ENCODE data around the gene PRH1.

PRH1 gene

GRCh38 chr12:10889226-10889625 is 5.2 kb upstream of the PRH1 start:
- Histone ChIP-seq H3K4me3 (ENCODE audit: low read length) (no peak overlapping the region), H3K36me3 (ENCODE audit: insufficient read depth, low read depth, low read length) (no peaks in the 10 kb centered on the region), H3K4me1 (ENCODE audit: insufficient read depth, low read length) (no peaks in the 10 kb centered on the region), H3K9ac (ENCODE audit: low read depth, low read length) (no peak overlapping the region), H3K27me3 (ENCODE audit: insufficient read depth, low read length) (no peaks in the 10 kb centered on the region), H3K27ac (ENCODE audit: low read length) (no peak overlapping the region), H3K9me3 (ENCODE audit: insufficient read depth, low read depth, low read length) (no peaks in the 10 kb centered on the region)

- Histone ChIP-seq H3K4me1 (ENCODE audit: insufficient read depth, low read length) (no peaks in the 10 kb centered on the region), H3K4me3 (ENCODE audit: low read length) (no peak overlapping the region), H3K9me3 (ENCODE audit: insufficient read depth, low read depth, low read length) (no peaks in the 10 kb centered on the region), H3K27ac (ENCODE audit: low read length) (no peak overlapping the region), H3K27me3 (ENCODE audit: insufficient read depth, low read length) (no peaks in the 10 kb centered on the region), H3K36me3 (ENCODE audit: insufficient read depth, low read depth, low read length) (no peaks in the 10 kb centered on the region), H3K9ac (ENCODE audit: low read depth, low read length) (no peak overlapping the region)
Measured at GRCh38 chr12:10873378-10873777, 10.7 kb downstream of the PRH1 start.

GRCh38 chr12:10867381-10867780 is 16.7 kb downstream of the PRH1 start:
- Histone ChIP-seq H3K4me3 (ENCODE audit: low read length) (no peak overlapping the region), H3K27me3 (ENCODE audit: insufficient read depth, low read length) (no peaks in the 10 kb centered on the region), H3K36me3 (ENCODE audit: insufficient read depth, low read depth, low read length) (no peaks in the 10 kb centered on the region), H3K4me1 (ENCODE audit: insufficient read depth, low read length) (no peaks in the 10 kb centered on the region), H3K27ac (ENCODE audit: low read length) (no peak overlapping the region), H3K9ac (ENCODE audit: low read depth, low read length) (no peak overlapping the region), H3K9me3 (ENCODE audit: insufficient read depth, low read depth, low read length) (no peaks in the 10 kb centered on the region)

GRCh38 chr12:10863512-10864218 is 20.4 kb downstream of the PRH1 start:
- H3K4me3 ChIP-seq (ENCODE audit: low read length): no peak overlapping the region
- no peaks in the 10 kb centered on the region for H3K4me1 ChIP-seq (ENCODE audit: insufficient read depth, low read length)
- no peaks in the 10 kb centered on the region for H3K27me3 ChIP-seq (ENCODE audit: insufficient read depth, low read length)
- no peak overlapping the region for H3K27ac ChIP-seq (ENCODE audit: low read length)
- no peaks in the 10 kb centered on the region; the same call in 1 of the 2 replicates for H3K9me3 ChIP-seq (ENCODE audit: insufficient read depth, low read depth, low read length)
- H3K36me3 ChIP-seq (ENCODE audit: insufficient read depth, low read depth, low read length): no peaks in the 10 kb centered on the region; the same call in 1 of the 2 replicates
- H3K9ac ChIP-seq (ENCODE audit: low read depth, low read length): no peak overlapping the region

GRCh38 chr12:10861366-10861765 is 22.7 kb downstream of the PRH1 start:
- H3K4me1 ChIP-seq (ENCODE audit: insufficient read depth, low read length): no peaks in the 10 kb centered on the region
- no peak overlapping the region for H3K9ac ChIP-seq (ENCODE audit: low read depth, low read length)
- H3K9me3 ChIP-seq (ENCODE audit: insufficient read depth, low read depth, low read length): peaks cover 20% of the 10 kb centered on the region; the same call in 1 of the 2 replicates
- no peak overlapping the region for H3K4me3 ChIP-seq (ENCODE audit: low read length)
- peaks cover 4% of the 10 kb centered on the region; the same call in 1 of the 2 replicates for H3K36me3 ChIP-seq (ENCODE audit: insufficient read depth, low read depth, low read length)
- no peaks in the 10 kb centered on the region for H3K27me3 ChIP-seq (ENCODE audit: insufficient read depth, low read length)
- no peak overlapping the region for H3K27ac ChIP-seq (ENCODE audit: low read length)

GRCh38 chr12:10855807-10856206 is 28.2 kb downstream of the PRH1 start:
- H3K4me1 ChIP-seq (ENCODE audit: insufficient read depth, low read length): no peaks in the 10 kb centered on the region

GRCh38 chr12:10853776-10854175 is 30.3 kb downstream of the PRH1 start:
- Histone ChIP-seq H3K27me3 (ENCODE audit: insufficient read depth, low read length) (no peaks in the 10 kb centered on the region), H3K9me3 (ENCODE audit: insufficient read depth, low read depth, low read length) (peaks cover 35% of the 10 kb centered on the region), H3K27ac (ENCODE audit: low read length) (no peak overlapping the region), H3K36me3 (ENCODE audit: insufficient read depth, low read depth, low read length) (peaks cover 4% of the 10 kb centered on the region; the same call in 1 of the 2 replicates), H3K4me3 (ENCODE audit: low read length) (no peak overlapping the region), H3K4me1 (ENCODE audit: insufficient read depth, low read length) (no peaks in the 10 kb centered on the region), H3K9ac (ENCODE audit: low read depth, low read length) (no peak overlapping the region)

More at GRCh38 chr12:10855807-10856206, 28.2 kb downstream of the PRH1 start:
- Histone ChIP-seq H3K36me3 (ENCODE audit: insufficient read depth, low read depth, low read length) (peaks cover 4% of the 10 kb centered on the region; the same call in 1 of the 2 replicates), H3K27me3 (ENCODE audit: insufficient read depth, low read length) (no peaks in the 10 kb centered on the region), H3K9me3 (ENCODE audit: insufficient read depth, low read depth, low read length) (peaks cover 35% of the 10 kb centered on the region), H3K9ac (ENCODE audit: low read depth, low read length) (no peak overlapping the region), H3K4me3 (ENCODE audit: low read length) (no peak overlapping the region), H3K27ac (ENCODE audit: low read length) (no peak overlapping the region)

GRCh38 chr12:10851243-10851858 is 32.7 kb downstream of the PRH1 start:
- Histone ChIP-seq H3K4me3 (ENCODE audit: low read length) (no peak overlapping the region), H3K36me3 (ENCODE audit: insufficient read depth, low read depth, low read length) (no peaks in the 10 kb centered on the region), H3K27me3 (ENCODE audit: insufficient read depth, low read length) (no peaks in the 10 kb centered on the region), H3K9me3 (ENCODE audit: insufficient read depth, low read depth, low read length) (peaks cover 14% of the 10 kb centered on the region), H3K4me1 (ENCODE audit: insufficient read depth, low read length) (no peaks in the 10 kb centered on the region), H3K9ac (ENCODE audit: low read depth, low read length) (no peak overlapping the region), H3K27ac (ENCODE audit: low read length) (no peak overlapping the region)

GRCh38 chr12:10849425-10849878 is 34.6 kb downstream of the PRH1 start, which contains the start of gene PRR4:
Gene PRR4 (minus strand): TSS chr12:10849475. CDS start chr12:10849437, 38 bp downstream.
- H3K9me3 ChIP-seq (ENCODE audit: insufficient read depth, low read depth, low read length): no peaks in the 10 kb centered on the region
- H3K4me3 ChIP-seq (ENCODE audit: low read length): no peak within 1 kb of the TSS
- H3K27ac ChIP-seq (ENCODE audit: low read length): no peak within 1 kb of the TSS
- H3K27me3 ChIP-seq (ENCODE audit: insufficient read depth, low read length): no peaks in the 10 kb centered on the region
- H3K9ac ChIP-seq (ENCODE audit: low read depth, low read length): no peak within 1 kb of the TSS
- H3K36me3 ChIP-seq (ENCODE audit: insufficient read depth, low read depth, low read length): no peaks in the 10 kb centered on the region
- no peaks in the 10 kb centered on the region; the same call in 1 of the 2 replicates for H3K4me1 ChIP-seq (ENCODE audit: insufficient read depth, low read length)

GRCh38 chr12:10847744-10848143 is 36.3 kb downstream of the PRH1 start:
- Histone ChIP-seq H3K36me3 (ENCODE audit: insufficient read depth, low read depth, low read length) (no peaks in the 10 kb centered on the region), H3K4me3 (ENCODE audit: low read length) (no peak overlapping the region), H3K4me1 (ENCODE audit: insufficient read depth, low read length) (peaks cover 4% of the 10 kb centered on the region; the same call in 1 of the 2 replicates), H3K27ac (ENCODE audit: low read length) (no peak overlapping the region), H3K9me3 (ENCODE audit: insufficient read depth, low read depth, low read length) (no peaks in the 10 kb centered on the region), H3K27me3 (ENCODE audit: insufficient read depth, low read length) (no peaks in the 10 kb centered on the region), H3K9ac (ENCODE audit: low read depth, low read length) (no peak overlapping the region)

- Histone ChIP-seq H3K36me3 (ENCODE audit: insufficient read depth, low read depth, low read length) (no peaks in the 10 kb centered on the region), H3K9ac (ENCODE audit: low read depth, low read length) (no peak overlapping the region), H3K27ac (ENCODE audit: low read length) (no peak overlapping the region), H3K27me3 (ENCODE audit: insufficient read depth, low read length) (no peaks in the 10 kb centered on the region), H3K4me3 (ENCODE audit: low read length) (no peak overlapping the region), H3K9me3 (ENCODE audit: insufficient read depth, low read depth, low read length) (no peaks in the 10 kb centered on the region), H3K4me1 (ENCODE audit: insufficient read depth, low read length) (peaks cover 4% of the 10 kb centered on the region; the same call in 1 of the 2 replicates)
Measured at GRCh38 chr12:10842862-10843261, 41.2 kb downstream of the PRH1 start.

GRCh38 chr12:10838461-10838860 is 45.6 kb downstream of the PRH1 start:
- H3K4me3 ChIP-seq (ENCODE audit: low read length): no peak overlapping the region
- no peak overlapping the region for H3K27ac ChIP-seq (ENCODE audit: low read length)
- peaks cover 1% of the 10 kb centered on the region; the same call in 1 of the 2 replicates for H3K4me1 ChIP-seq (ENCODE audit: insufficient read depth, low read length)
- H3K36me3 ChIP-seq (ENCODE audit: insufficient read depth, low read depth, low read length): no peaks in the 10 kb centered on the region
- no peaks in the 10 kb centered on the region for H3K9me3 ChIP-seq (ENCODE audit: insufficient read depth, low read depth, low read length)
- no peaks in the 10 kb centered on the region for H3K27me3 ChIP-seq (ENCODE audit: insufficient read depth, low read length)
- no peak overlapping the region for H3K9ac ChIP-seq (ENCODE audit: low read depth, low read length)

Data from iPS-20b (cell line).